Upper lobe of left lung (tissue), 4 donors: Measurements from ENCODE around the gene ZNF345.

Experiments
- CTCF ChIP-seq, 6 experiments: fragments of 450-650 bp in 4 of 6; fragments of 200-600 bp in 2 of 6; sonication (generic) in 2 of 6; IDR thresholded peaks; one replicate each; pipeline ENCODE4 v1.5.1; 2016 to 2019; ENCODE audit warnings: antibody characterized with exemption in 6 of 6
- POLR2A ChIP-seq, 4 donors: fragments of 450-650 bp; IDR thresholded peaks; one replicate each; pipeline ENCODE4 v1.5.1; 2016 to 2017; ENCODE audit warnings: antibody characterized with exemption in 4 of 4, mild to moderate bottlenecking in 2 of 4

- TF ChIP-seq CTCF (IDR thresholded peaks at IDR 0.05) (no peak), POLR2A (IDR thresholded peaks at IDR 0.05) (no peak)
Observed at GRCh38 chr19:36898422-36898821, 47.7 kb downstream of the ZNF345 start.
